ENCODE data around the gene CCM2. TPM values are rescaled to one million over a fixed set of nuclear protein-coding genes. Genes with fewer than 3 reads are reported as not detected.

Gene CCM2
- total and polyA plus RNA-seq, 10 donors, result 67.8 to 108 (median 83.8) TPM

- Histone ChIP-seq H3K27me3 (replicated peaks in 1 of 7) (peaks cover 0 to 25% (median 11%) of the 10 kb centered on the region in 7 donors), H3K36me3 (no peaks in the 10 kb centered on the region), H3K4me3 (peak within 1 kb of the TSS; percentile 23 to 77 (median 47)), H3K4me1 (peaks cover 0 to 20% (median 14%) of the 10 kb centered on the region in 6 donors), H3K9me3 (peaks cover 0 to 11% (median 7%) of the 10 kb centered on the region in 8 donors), H3K27ac (peak within 1 kb of the TSS in 7 of 8 donors; percentile 3 to 68 (median 36))
- intact Hi-C loops (cut with DNase I; ENCODE audit: low total_unique reads), result no loop called here
- TF ChIP-seq CTCF (IDR thresholded peaks at IDR 0.05 in 8 of 11, conservative IDR thresholded peaks at IDR 0.05 in 3 of 11) (no peak), POLR2AphosphoS5 (IDR thresholded peaks at IDR 0.05) (peak in 1 of 3 donors; percentile 59)
- peak; percentile 77 for DNase-seq
- WGBS, 5 donors, result 0 to 4% (median 2%) methylated on average over 11 to 50 of the region's 50 CpGs
Observed at GRCh38 chr7:45088821-45089340, 88.9 kb downstream of the CCM2 start, which contains the start of gene NACAD. Gene NACAD (minus strand): TSS chr7:45088969. CDS start chr7:45088894, 75 bp downstream.

GRCh38 chr7:45089341-45089891, 89.4 kb downstream of the CCM2 start:
- no peak for TF ChIP-seq POLR2A (IDR thresholded peaks at IDR 0.05)
- TF ChIP-seq POLR2AphosphoS5 (IDR thresholded peaks at IDR 0.05), result no peak
- TF ChIP-seq CTCF (IDR thresholded peaks at IDR 0.05 in 8 of 11, conservative IDR thresholded peaks at IDR 0.05 in 3 of 11), result no peak
- Histone ChIP-seq H3K4me3 (peak overlapping the region; percentile 23 to 77 (median 47)), H3K27ac (peak overlapping the region in 3 of 8 donors; percentile 30 to 54 (median 47)), H3K27me3 (replicated peaks in 1 of 7) (peaks cover 0 to 25% (median 11%) of the 10 kb centered on the region in 7 donors), H3K9me3 (peaks cover 0 to 16% (median 10%) of the 10 kb centered on the region in 8 donors), H3K4me1 (peaks cover 0 to 20% (median 14%) of the 10 kb centered on the region in 6 donors), H3K36me3 (no peaks in the 10 kb centered on the region)
- DNase-seq, result peak; percentile 81
- intact Hi-C loops (cut with DNase I; ENCODE audit: low total_unique reads), result no loop called here
- 3 to 7% (median 5%) methylated on average over 14 to 22 of the region's 22 CpGs for WGBS, 5 donors

DNA sequence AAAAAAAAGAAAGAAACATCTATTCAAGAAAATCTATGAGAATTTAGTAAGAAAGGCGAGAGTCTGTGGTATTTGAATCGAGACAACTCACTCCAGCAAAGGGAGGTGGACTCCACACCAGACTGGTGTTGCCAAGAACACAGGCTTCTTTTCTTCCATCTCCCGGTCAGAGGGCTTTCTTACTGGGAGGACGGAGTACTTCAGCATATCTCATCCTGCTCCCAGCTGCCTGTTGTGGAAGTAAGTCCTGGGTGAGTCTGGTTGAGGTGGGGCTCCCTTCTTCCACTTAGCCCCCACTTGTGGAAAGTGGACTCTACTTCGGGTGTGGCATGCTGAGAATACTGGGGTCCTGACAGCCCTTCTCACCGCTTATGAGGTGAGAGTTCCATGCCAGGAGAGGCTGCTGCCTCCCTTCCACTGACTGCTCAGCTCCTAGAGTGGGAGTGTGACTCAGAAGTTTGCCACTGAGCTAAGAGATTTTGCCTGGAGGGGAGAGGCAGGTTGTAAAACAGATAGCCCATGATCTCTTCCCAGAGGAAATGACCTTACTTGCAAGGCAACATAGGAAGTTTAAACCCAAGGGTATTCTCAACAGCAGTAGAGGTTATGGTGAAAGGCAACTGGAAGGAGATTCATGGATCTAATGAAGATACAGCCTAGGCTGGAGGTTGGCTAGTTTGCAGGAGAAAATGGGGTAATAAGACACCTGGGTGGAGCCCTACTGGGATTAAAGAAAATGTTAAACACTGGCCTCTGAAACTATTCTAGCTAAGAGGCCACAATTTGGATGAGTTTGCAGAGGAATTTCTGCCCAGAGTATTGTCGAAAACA, 92.3 kb downstream of the CCM2 start:
- Histone ChIP-seq H3K36me3 (no peaks in the 10 kb centered on the region), H3K27ac (no peak overlapping the region), H3K4me1 (peaks cover 0 to 20% (median 14%) of the 10 kb centered on the region in 6 donors), H3K9me3 (peaks cover 0 to 28% (median 15%) of the 10 kb centered on the region in 8 donors), H3K4me3 (no peak overlapping the region), H3K27me3 (replicated peaks in 1 of 7) (peaks cover 0 to 25% (median 11%) of the 10 kb centered on the region in 7 donors)
- TF ChIP-seq POLR2A (IDR thresholded peaks at IDR 0.05) (no peak), CTCF (IDR thresholded peaks at IDR 0.05 in 8 of 11, conservative IDR thresholded peaks at IDR 0.05 in 3 of 11) (no peak), POLR2AphosphoS5 (IDR thresholded peaks at IDR 0.05) (no peak)
- 68 to 79% (median 69%) methylated on average over 7 of the region's 7 CpGs for WGBS, 5 donors
- intact Hi-C loops (cut with DNase I; ENCODE audit: low total_unique reads), result no loop called here
- DNase-seq, result no peak

GRCh38 chr7:45092931-45093235, 92.9 kb downstream of the CCM2 start:
- intact Hi-C loops (cut with DNase I; ENCODE audit: low total_unique reads), result no loop called here
- TF ChIP-seq CTCF (IDR thresholded peaks at IDR 0.05 in 8 of 11, conservative IDR thresholded peaks at IDR 0.05 in 3 of 11) (no peak), POLR2AphosphoS5 (IDR thresholded peaks at IDR 0.05) (no peak), POLR2A (IDR thresholded peaks at IDR 0.05) (no peak)

More at GRCh38 chr7:45092931-45093235, 92.9 kb downstream of the CCM2 start:
- DNase-seq, result no peak
- H3K27me3 ChIP-seq (replicated peaks in 1 of 7), result peaks cover 0 to 24% (median 11%) of the 10 kb centered on the region in 7 donors
- H3K27ac ChIP-seq, result no peak overlapping the region
- H3K4me1 ChIP-seq, result peaks cover 0 to 19% (median 14%) of the 10 kb centered on the region in 6 donors
- peaks cover 0 to 5% (median 1%) of the 10 kb centered on the region in 6 donors for H3K36me3 ChIP-seq
- peaks cover 0 to 28% (median 15%) of the 10 kb centered on the region in 8 donors for H3K9me3 ChIP-seq
- WGBS, 5 donors, result 78 to 97% (median 85%) methylated on average over 3 of the region's 3 CpGs
- no peak overlapping the region for H3K4me3 ChIP-seq
